GM23248 (cell line): ENCODE results near the gene TMEM174. TPM values are rescaled to one million over a fixed set of nuclear protein-coding genes. Genes with fewer than 3 reads are reported as not detected.

Experiments
- DNase-seq: peaks from one replicate; pipeline ENCODE4 v3.0.0-alpha.2; 2015
- H2AFZ ChIP-seq: fragments of 200-600 bp; sonication (generic); 2 replicates; pipeline ENCODE4 v1.6.1; 2016; ENCODE audit warnings: antibody characterized with exemption
- H3F3A ChIP-seq: fragments of 200-600 bp; sonication (generic); 2 replicates; pipeline ENCODE4 v1.6.1; 2016; ENCODE audit warnings: mild to moderate bottlenecking, antibody characterized with exemption, mixed run types; ENCODE audit not compliant: insufficient read depth
- H3K27ac ChIP-seq: fragments of 200-600 bp; sonication (generic); 2 replicates; pipeline ENCODE4 v1.5.1; 2016; ENCODE audit warnings: mild to moderate bottlenecking
- H3K27me3 ChIP-seq: fragments of 200-600 bp; sonication (generic); replicated peaks from 2 replicates; pipeline ENCODE4 v1.6.1; 2016; ENCODE audit warnings: mild to moderate bottlenecking; ENCODE audit not compliant: insufficient read depth
- H3K36me3 ChIP-seq: fragments of 200-600 bp; sonication (generic); 2 replicates; pipeline ENCODE4 v1.6.1; 2016; ENCODE audit warnings: low read depth, mild to moderate bottlenecking
- H3K4me1 ChIP-seq: fragments of 200-600 bp; sonication (generic); 2 replicates; pipeline ENCODE4 v1.6.1; 2016; ENCODE audit warnings: mild to moderate bottlenecking; ENCODE audit not compliant: insufficient read depth
- H3K4me2 ChIP-seq: fragments of 200-600 bp; sonication (generic); one replicate; pipeline ENCODE4 v1.6.1; 2016; ENCODE audit warnings: mild to moderate bottlenecking; ENCODE audit not compliant: unreplicated experiment
- H3K4me3 ChIP-seq: fragments of 200-600 bp; sonication (generic); 2 replicates; pipeline ENCODE4 v1.5.1; 2016; ENCODE audit warnings: mild to moderate bottlenecking
- H3K79me2 ChIP-seq: fragments of 200-600 bp; sonication (generic); 2 replicates; pipeline ENCODE4 v1.6.1; 2016; ENCODE audit warnings: mild to moderate bottlenecking; ENCODE audit not compliant: insufficient read depth
- H3K9ac ChIP-seq: fragments of 200-600 bp; sonication (generic); 2 replicates; pipeline ENCODE4 v1.6.1; 2016; ENCODE audit warnings: mild to moderate bottlenecking
- H3K9me2 ChIP-seq: fragments of 200-600 bp; sonication (generic); 2 replicates; pipeline ENCODE4 v1.6.1; 2016; ENCODE audit warnings: mixed run types, mild to moderate bottlenecking, moderate library complexity; ENCODE audit not compliant: insufficient read depth
- H3K9me3 ChIP-seq: fragments of 200-600 bp; sonication (generic); one replicate; pipeline ENCODE4 v1.6.1; 2017; ENCODE audit warnings: low read depth
- H4K20me1 ChIP-seq: fragments of 200-600 bp; sonication (generic); 2 replicates; pipeline ENCODE4 v1.6.0; 2016; ENCODE audit not compliant: insufficient read depth
- EZH2 ChIP-seq: fragments of 200-600 bp; sonication (generic); IDR thresholded peaks from 2 replicates; pipeline ENCODE4 v1.6.1; 2018; ENCODE audit warnings: antibody characterized with exemption, mild to moderate bottlenecking; ENCODE audit not compliant: insufficient read depth, poor library complexity, severe bottlenecking
- EZH2phosphoT487 ChIP-seq: fragments of 200-600 bp; sonication (generic); IDR thresholded peaks from 2 replicates; pipeline ENCODE4 v1.6.1; 2018; ENCODE audit warnings: antibody characterized with exemption, moderate library complexity, mild to moderate bottlenecking, low read depth; ENCODE audit not compliant: insufficient read depth
- WGBS, 2 experiments: methylation state at CpG; one replicate each; pipeline ENCODE4 v1.1.6; 2015 to 2017; ENCODE audit warnings: low lambda C conversion rate in 2 of 2, low coverage in 1 of 2; ENCODE audit errors: missing lambda C conversion rate in 2 of 2; 5-methylcytosine and 5-hydroxymethylcytosine counted together
- in situ Hi-C: fragments of 300-500 bp; cut with MboI; formaldehyde crosslinking; loops from 2 replicates; pipeline ENCODE4 v1.15.0; 2020
- polyA plus RNA-seq: library from polyadenylated mRNA; unstranded; fragments of >200 nt; fragmentation: Nextera tagmentation; extraction: Ambion mirVana; gene quantifications from 2 replicates; pipeline ENCODE4 v1.2.1, GENCODE V29; 2016
- total RNA-seq: library from RNA; depleted of rRNA; stranded (reverse); fragments of >200 nt; shearing (Covaris generic); gene quantifications from 2 replicates; pipeline ENCODE4 v1.2.3, GENCODE V29; 2014

The TMEM174 gene
- total and polyA plus RNA-seq, 2 experiments from 2014 or later: not detected

DNA sequence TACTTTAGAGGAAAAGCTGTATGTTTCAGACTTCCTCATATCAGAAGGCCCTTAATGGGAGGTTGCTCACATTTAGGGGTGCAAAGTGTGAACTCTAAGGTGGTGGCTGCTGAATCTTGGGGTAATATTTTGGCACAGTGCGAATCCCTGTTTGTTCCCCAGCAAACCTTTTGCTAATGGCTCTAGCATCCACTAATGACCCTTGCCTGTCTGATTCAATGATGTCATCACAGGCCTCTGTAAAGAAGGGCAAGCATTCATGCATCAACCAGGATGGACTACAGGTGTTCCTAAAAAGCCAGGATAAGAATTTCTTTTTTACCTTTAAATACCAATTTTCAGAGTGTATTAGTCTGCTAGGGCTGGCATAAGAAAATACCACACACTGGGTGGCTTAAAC lies 32.2 kb upstream of the TMEM174 start:
- Histone ChIP-seq H3K4me1 (no peaks in the 10 kb centered on the region), H3K9me2 (no peaks in the 10 kb centered on the region), H2AFZ (no peak overlapping the region), H4K20me1 (no peaks in the 10 kb centered on the region), H3K4me3 (no peak overlapping the region), H3K79me2 (no peaks in the 10 kb centered on the region), H3K36me3 (no peaks in the 10 kb centered on the region), H3K9ac (no peak overlapping the region), H3K9me3 (no peaks in the 10 kb centered on the region), H3K4me2 (no peak overlapping the region), H3K27me3 (no peaks in the 10 kb centered on the region), H3F3A (no peaks in the 10 kb centered on the region), H3K27ac (no peak overlapping the region)
- DNase-seq: no peak
- TF ChIP-seq EZH2 (no peak), EZH2phosphoT487 (no peak)
- in situ Hi-C loops: no loop called here
- WGBS, 2 experiments: 94 to 100% methylated on average over 1 of the region's 1 CpG

- TF ChIP-seq EZH2 (no peak), EZH2phosphoT487 (no peak)
- no peaks in the 10 kb centered on the region for H4K20me1 ChIP-seq
- H3K27me3 ChIP-seq: no peaks in the 10 kb centered on the region
- H3K4me3 ChIP-seq: no peak overlapping the region
- H3K36me3 ChIP-seq: no peaks in the 10 kb centered on the region
- WGBS, 2 experiments: 60 to 62% methylated on average over 7 to 8 of the region's 8 CpGs
- no peaks in the 10 kb centered on the region for H3K79me2 ChIP-seq
- no peaks in the 10 kb centered on the region for H3K9me2 ChIP-seq
- no peak overlapping the region for H3K4me2 ChIP-seq
- no peak for DNase-seq
- no peaks in the 10 kb centered on the region for H3K9me3 ChIP-seq
- H3K4me1 ChIP-seq: no peaks in the 10 kb centered on the region
- in situ Hi-C loops: no loop called here
- H3F3A ChIP-seq: no peaks in the 10 kb centered on the region
- H3K27ac ChIP-seq: no peak overlapping the region
- H3K9ac ChIP-seq: no peak overlapping the region
- no peak overlapping the region for H2AFZ ChIP-seq
Observed at GRCh38 chr5:73142035-73142434, 31.0 kb upstream of the TMEM174 start.

DNA sequence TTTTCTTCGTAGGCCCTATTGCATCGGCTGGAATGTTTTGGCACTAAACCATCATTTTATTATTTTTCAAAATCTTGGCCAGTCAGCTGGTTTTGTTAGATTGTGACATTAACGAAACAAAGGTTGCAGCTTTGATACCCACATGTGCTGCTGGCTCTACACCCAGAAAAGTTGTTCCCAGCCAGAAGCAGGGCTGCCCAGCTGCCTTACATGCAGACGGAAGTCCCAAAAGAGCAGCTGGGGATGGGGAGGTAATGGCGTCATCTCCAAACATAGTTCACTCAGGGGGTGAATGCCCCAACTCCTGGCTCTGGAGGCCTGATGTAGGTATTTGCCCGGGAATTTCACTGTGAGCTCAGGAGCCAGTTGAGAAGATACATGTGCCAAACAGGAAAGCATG lies 29.3 kb upstream of the TMEM174 start:
- DNase-seq: no peak
- H2AFZ ChIP-seq: no peak overlapping the region
- H3K27ac ChIP-seq: no peak overlapping the region
- no peak overlapping the region for H3K9ac ChIP-seq
- H3K27me3 ChIP-seq: no peaks in the 10 kb centered on the region
- no peak overlapping the region for H3K4me3 ChIP-seq
- no peaks in the 10 kb centered on the region for H4K20me1 ChIP-seq
- H3K79me2 ChIP-seq: no peaks in the 10 kb centered on the region
- no peak overlapping the region for H3K4me2 ChIP-seq
- no peaks in the 10 kb centered on the region for H3K36me3 ChIP-seq
- no peaks in the 10 kb centered on the region for H3K4me1 ChIP-seq
- in situ Hi-C loops: no loop called here
- no peak for TF ChIP-seq EZH2phosphoT487
- no peak for TF ChIP-seq EZH2
- H3F3A ChIP-seq: no peaks in the 10 kb centered on the region
- no peaks in the 10 kb centered on the region for H3K9me2 ChIP-seq
- H3K9me3 ChIP-seq: no peaks in the 10 kb centered on the region
- WGBS, 2 experiments: 47 to 64% methylated on average over 6 of the region's 6 CpGs

DNA sequence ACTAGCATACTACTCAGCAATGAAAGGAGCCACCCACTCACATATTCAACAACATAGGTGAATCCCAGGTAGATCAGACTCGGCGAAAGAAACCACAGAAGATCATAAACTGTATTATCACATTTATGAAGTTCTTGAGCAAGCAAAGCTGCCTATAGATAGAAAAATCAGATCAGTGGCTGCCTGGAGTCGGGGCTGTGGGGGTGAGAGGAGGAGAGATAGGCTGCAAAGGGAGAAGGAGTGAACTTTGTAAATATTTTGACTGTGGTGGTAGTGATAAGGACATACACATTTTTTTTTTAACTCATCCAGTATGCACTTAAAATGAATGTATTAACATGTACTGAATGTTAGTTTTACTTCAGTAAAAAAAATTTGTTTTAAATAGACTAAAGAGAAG lies 23.5 kb upstream of the TMEM174 start:
- Histone ChIP-seq H2AFZ (no peak overlapping the region), H3K4me3 (no peak overlapping the region), H3K9ac (no peak overlapping the region), H3K36me3 (no peaks in the 10 kb centered on the region), H3K4me2 (no peak overlapping the region), H3F3A (no peaks in the 10 kb centered on the region), H3K79me2 (no peaks in the 10 kb centered on the region), H3K27me3 (no peaks in the 10 kb centered on the region), H3K9me2 (no peaks in the 10 kb centered on the region), H3K4me1 (no peaks in the 10 kb centered on the region), H4K20me1 (no peaks in the 10 kb centered on the region), H3K27ac (no peak overlapping the region), H3K9me3 (no peaks in the 10 kb centered on the region)
- WGBS, 2 experiments: 44 to 46% methylated on average over 3 of the region's 3 CpGs
- in situ Hi-C loops: no loop called here
- no peak for DNase-seq
- no peak for TF ChIP-seq EZH2phosphoT487
- no peak for TF ChIP-seq EZH2

DNA sequence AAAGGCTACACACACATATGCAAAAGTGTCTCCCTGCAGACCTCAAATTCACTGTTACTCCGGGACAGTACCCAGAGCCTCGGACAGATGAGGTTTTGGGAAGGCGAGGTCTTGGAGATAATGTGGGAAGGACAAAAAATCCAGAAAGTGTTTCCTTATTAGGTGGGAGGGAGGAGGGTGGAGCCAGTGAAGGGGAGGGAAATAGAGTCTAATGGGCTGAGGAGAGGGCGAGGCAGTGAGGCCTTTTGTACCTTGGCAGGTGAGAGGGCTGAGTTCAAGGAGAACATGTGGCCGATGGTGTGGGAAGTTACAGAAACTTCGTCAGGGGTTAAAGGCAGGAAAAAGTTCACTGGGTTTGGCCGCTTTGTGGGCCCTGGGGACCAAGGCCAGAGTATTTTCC lies 22.1 kb upstream of the TMEM174 start:
- Histone ChIP-seq H3K36me3 (no peaks in the 10 kb centered on the region), H3K4me1 (no peaks in the 10 kb centered on the region), H3K27ac (no peak overlapping the region), H3K4me3 (no peak overlapping the region), H3K4me2 (no peak overlapping the region), H3K9ac (no peak overlapping the region), H2AFZ (no peak overlapping the region), H3K27me3 (no peaks in the 10 kb centered on the region), H3F3A (no peaks in the 10 kb centered on the region), H3K9me2 (no peaks in the 10 kb centered on the region), H3K79me2 (no peaks in the 10 kb centered on the region), H4K20me1 (no peaks in the 10 kb centered on the region), H3K9me3 (no peaks in the 10 kb centered on the region)
- no peak for TF ChIP-seq EZH2
- no peak for TF ChIP-seq EZH2phosphoT487
- in situ Hi-C loops: no loop called here
- 73 to 77% methylated on average over 7 of the region's 7 CpGs for WGBS, 2 experiments
- no peak for DNase-seq
